Myocyte (in vitro differentiated cells): ENCODE results near the gene LOXL4. TPM values are rescaled to one million over a fixed set of nuclear protein-coding genes. Genes with fewer than 3 reads are reported as not detected.
A peak's percentile ranks its signal among the peaks of the same experiment; 100 is the strongest.

Experiments used
- DNase-seq: peaks from one replicate; pipeline ENCODE4 v3.0.0-alpha.2; 2012; ENCODE audit warnings: low read depth
- polyA plus RNA-seq: library from polyadenylated mRNA; unstranded; fragments of >200 nt; gene quantifications from one replicate; pipeline ENCODE4 v1.2.1, GENCODE V29; 2012; ENCODE audit warnings: missing spikeins
- total RNA-seq: library from RNA; depleted of rRNA; stranded (reverse); fragments of >200 nt; gene quantifications from 2 replicates; pipeline ENCODE4 v1.2.3, GENCODE V29; 2014

The LOXL4 gene
- 0.64 and 0.88 TPM in 2 replicates for total RNA-seq
- 1.2 TPM for polyA plus RNA-seq

- no peak for DNase-seq
Observed at GRCh38 chr10:98267894-98268693, at the start of gene LOXL4. LOXL4 (minus strand) TSS chr10:98268194; CDS start chr10:98263019, 5,175 bp downstream.

- no peak for DNase-seq
Observed at GRCh38 chr10:98316661-98317060, 48.7 kb upstream of the LOXL4 start.

- no peak for DNase-seq
Observed at GRCh38 chr10:98316170-98316569, 48.2 kb upstream of the LOXL4 start.

GRCh38 chr10:98314532-98315284 is 46.7 kb upstream of the LOXL4 start:
- DNase-seq, result peak; percentile 95

- no peak for DNase-seq
Observed at GRCh38 chr10:98313598-98313997, 45.6 kb upstream of the LOXL4 start.

GRCh38 chr10:98312822-98313221 is 44.8 kb upstream of the LOXL4 start:
- no peak for DNase-seq

- no peak for DNase-seq
Observed at GRCh38 chr10:98312349-98312748, 44.4 kb upstream of the LOXL4 start.

GRCh38 chr10:98310701-98311100 is 42.7 kb upstream of the LOXL4 start:
- DNase-seq, result no peak

GRCh38 chr10:98309366-98310355 is 41.7 kb upstream of the LOXL4 start:
- peak; percentile 88 for DNase-seq

- DNase-seq, result no peak
Observed at GRCh38 chr10:98308669-98309365, 40.8 kb upstream of the LOXL4 start.

GRCh38 chr10:98307916-98308541 is 40.0 kb upstream of the LOXL4 start:
- no peak for DNase-seq

- DNase-seq, result no peak
Observed at GRCh38 chr10:98306501-98306900, 38.5 kb upstream of the LOXL4 start.

- DNase-seq, result no peak
Observed at GRCh38 chr10:98303569-98303968, 35.6 kb upstream of the LOXL4 start.

- peak; percentile 86 for DNase-seq
Observed at GRCh38 chr10:98302741-98303365, 34.9 kb upstream of the LOXL4 start.

GRCh38 chr10:98301664-98302319 is 33.8 kb upstream of the LOXL4 start:
- no peak for DNase-seq

- DNase-seq, result no peak
Observed at GRCh38 chr10:98300526-98301229, 32.7 kb upstream of the LOXL4 start.

GRCh38 chr10:98299341-98299740 is 31.3 kb upstream of the LOXL4 start:
- peak; percentile 52 for DNase-seq

- peak; percentile 79 for DNase-seq
Observed at GRCh38 chr10:98296524-98296923, 28.5 kb upstream of the LOXL4 start.
